Epithelial cell of esophagus (primary cell): ENCODE data around the gene PALLD.

Source experiments
- DNase-seq: peaks from one replicate; pipeline ENCODE4 v3.0.0; 2010; ENCODE audit warnings: low read depth
- H3K4me3 ChIP-seq: 2 replicates; pipeline ENCODE4 v1.5.1; 2011; ENCODE audit warnings: mild to moderate bottlenecking, low read length, control low read depth
- CTCF ChIP-seq: IDR thresholded peaks from 2 replicates; pipeline ENCODE4 v1.5.1; 2011; ENCODE audit warnings: low read depth, mild to moderate bottlenecking, low read length, control low read depth, inconsistent platforms; ENCODE audit not compliant: insufficient read depth; ENCODE audit errors: missing control alignments

The PALLD gene

GRCh38 chr4:168536448-168536847, 39.6 kb downstream of the PALLD start:
- no peak for DNase-seq
- no peak for TF ChIP-seq CTCF
- H3K4me3 ChIP-seq: no peak overlapping the region

GRCh38 chr4:168537086-168537485, 40.2 kb downstream of the PALLD start:
- DNase-seq: peak; percentile 41
- no peak for TF ChIP-seq CTCF

GRCh38 chr4:168537571-168537970, 40.7 kb downstream of the PALLD start:
- no peak overlapping the region for H3K4me3 ChIP-seq
- DNase-seq: peak; percentile 20
- no peak for TF ChIP-seq CTCF

More at GRCh38 chr4:168537086-168537485, 40.2 kb downstream of the PALLD start:
- H3K4me3 ChIP-seq: no peak overlapping the region

GRCh38 chr4:168538632-168539031, 41.8 kb downstream of the PALLD start:
- TF ChIP-seq CTCF: no peak
- H3K4me3 ChIP-seq: no peak overlapping the region
- DNase-seq: no peak

GRCh38 chr4:168540086-168540485, 43.2 kb downstream of the PALLD start:
- no peak overlapping the region for H3K4me3 ChIP-seq
- peak; percentile 23 for DNase-seq
- TF ChIP-seq CTCF: no peak

- DNase-seq: peak; percentile 44
- H3K4me3 ChIP-seq: no peak overlapping the region
- no peak for TF ChIP-seq CTCF
These were observed 43.8 kb downstream of the PALLD start for GRCh38 chr4:168540503-168541265.

- peak; percentile 74 for DNase-seq
- no peak for TF ChIP-seq CTCF
- H3K4me3 ChIP-seq: no peak overlapping the region
These were observed 44.6 kb downstream of the PALLD start for GRCh38 chr4:168541266-168541953.
